ENCODE measurements around the gene LRRC25. TPM values are rescaled to one million over a fixed set of nuclear protein-coding genes. Genes with fewer than 3 reads are reported as not detected.

LRRC25 gene
- total and polyA plus RNA-seq, 10 of the 15 experiments (the other 5 are each of a cell fraction or from before 2014, with no cell fraction given) = 0.38 to 2.9 (median 1.2) TPM

DNA sequence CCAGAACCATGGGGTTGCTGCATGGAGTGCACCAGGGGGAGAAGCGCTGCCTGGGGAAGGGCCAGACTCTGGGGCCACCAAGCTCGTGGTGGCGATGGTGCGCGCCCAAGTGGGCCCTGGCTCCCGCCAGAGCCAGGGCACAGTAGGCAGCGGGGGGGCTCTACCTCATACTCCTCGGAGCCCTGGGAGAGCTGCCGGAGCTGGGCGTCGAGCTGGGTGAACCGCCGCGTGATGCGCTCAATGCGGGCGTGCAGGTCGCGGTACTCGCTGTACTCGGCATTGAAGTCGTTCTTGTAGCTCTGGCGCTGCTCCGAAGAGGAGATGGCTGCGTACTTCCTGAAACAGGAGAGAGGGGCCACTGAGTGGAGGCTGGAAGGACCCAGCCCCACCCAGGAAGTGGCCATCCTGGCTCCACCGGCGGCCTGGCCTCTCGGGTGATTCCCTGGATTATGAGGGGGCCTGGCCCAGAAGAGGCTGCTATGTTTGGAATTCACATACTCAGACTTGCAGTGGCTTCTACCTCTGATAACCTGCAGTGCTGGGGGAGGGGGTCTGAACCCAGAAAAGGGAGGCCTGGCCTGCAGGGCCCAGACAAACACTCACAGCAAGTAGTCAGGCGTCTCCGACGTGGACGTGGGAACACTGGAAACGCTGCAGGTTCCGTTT, 48.9 kb upstream of the LRRC25 start:
- ATAC-seq = no peak
- SMC1A ChIA-PET (ENCODE audit: uncharacterized antibody, unreplicated experiment) = no interaction called here
- no peak overlapping the region for H2AFZ ChIP-seq (ENCODE audit: control insufficient read depth, low read depth, low read length)
- POLR2A ChIA-PET = no interaction called here
- no peak overlapping the region for H3K9ac ChIP-seq (ENCODE audit: control insufficient read depth, insufficient read depth, low read length)
- DNase-seq (ENCODE audit: low read depth, low spot score) = no peak
- TF ChIP-seq, protein P1, sequence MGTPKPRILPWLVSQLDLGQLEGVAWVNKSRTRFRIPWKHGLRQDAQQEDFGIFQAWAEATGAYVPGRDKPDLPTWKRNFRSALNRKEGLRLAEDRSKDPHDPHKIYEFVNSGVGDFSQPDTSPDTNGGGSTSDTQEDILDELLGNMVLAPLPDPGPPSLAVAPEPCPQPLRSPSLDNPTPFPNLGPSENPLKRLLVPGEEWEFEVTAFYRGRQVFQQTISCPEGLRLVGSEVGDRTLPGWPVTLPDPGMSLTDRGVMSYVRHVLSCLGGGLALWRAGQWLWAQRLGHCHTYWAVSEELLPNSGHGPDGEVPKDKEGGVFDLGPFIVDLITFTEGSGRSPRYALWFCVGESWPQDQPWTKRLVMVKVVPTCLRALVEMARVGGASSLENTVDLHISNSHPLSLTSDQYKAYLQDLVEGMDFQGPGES (IDR thresholded peaks at IDR 0.05) = no peak
- no peak for TF ChIP-seq RAD51 (IDR thresholded peaks at IDR 0.05)
- TF ChIP-seq CEBPB (IDR thresholded peaks at IDR 0.05; ENCODE audit: borderline replicate concordance in 1 of 2, low read depth in 2 of 2, low read length in 2 of 2) = no peak
- TF ChIP-seq, protein P2, sequence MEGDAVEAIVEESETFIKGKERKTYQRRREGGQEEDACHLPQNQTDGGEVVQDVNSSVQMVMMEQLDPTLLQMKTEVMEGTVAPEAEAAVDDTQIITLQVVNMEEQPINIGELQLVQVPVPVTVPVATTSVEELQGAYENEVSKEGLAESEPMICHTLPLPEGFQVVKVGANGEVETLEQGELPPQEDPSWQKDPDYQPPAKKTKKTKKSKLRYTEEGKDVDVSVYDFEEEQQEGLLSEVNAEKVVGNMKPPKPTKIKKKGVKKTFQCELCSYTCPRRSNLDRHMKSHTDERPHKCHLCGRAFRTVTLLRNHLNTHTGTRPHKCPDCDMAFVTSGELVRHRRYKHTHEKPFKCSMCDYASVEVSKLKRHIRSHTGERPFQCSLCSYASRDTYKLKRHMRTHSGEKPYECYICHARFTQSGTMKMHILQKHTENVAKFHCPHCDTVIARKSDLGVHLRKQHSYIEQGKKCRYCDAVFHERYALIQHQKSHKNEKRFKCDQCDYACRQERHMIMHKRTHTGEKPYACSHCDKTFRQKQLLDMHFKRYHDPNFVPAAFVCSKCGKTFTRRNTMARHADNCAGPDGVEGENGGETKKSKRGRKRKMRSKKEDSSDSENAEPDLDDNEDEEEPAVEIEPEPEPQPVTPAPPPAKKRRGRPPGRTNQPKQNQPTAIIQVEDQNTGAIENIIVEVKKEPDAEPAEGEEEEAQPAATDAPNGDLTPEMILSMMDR (IDR thresholded peaks at IDR 0.05 in 2 of 3, conservative IDR thresholded peaks at IDR 0.05 in 1 of 3; ENCODE audit: control insufficient read depth in 2 of 3, extremely low read depth in 1 of 3, insufficient read depth in 1 of 3, low read depth in 3 of 3, low read length in 3 of 3) = no peak
- TF ChIP-seq, protein P3, sequence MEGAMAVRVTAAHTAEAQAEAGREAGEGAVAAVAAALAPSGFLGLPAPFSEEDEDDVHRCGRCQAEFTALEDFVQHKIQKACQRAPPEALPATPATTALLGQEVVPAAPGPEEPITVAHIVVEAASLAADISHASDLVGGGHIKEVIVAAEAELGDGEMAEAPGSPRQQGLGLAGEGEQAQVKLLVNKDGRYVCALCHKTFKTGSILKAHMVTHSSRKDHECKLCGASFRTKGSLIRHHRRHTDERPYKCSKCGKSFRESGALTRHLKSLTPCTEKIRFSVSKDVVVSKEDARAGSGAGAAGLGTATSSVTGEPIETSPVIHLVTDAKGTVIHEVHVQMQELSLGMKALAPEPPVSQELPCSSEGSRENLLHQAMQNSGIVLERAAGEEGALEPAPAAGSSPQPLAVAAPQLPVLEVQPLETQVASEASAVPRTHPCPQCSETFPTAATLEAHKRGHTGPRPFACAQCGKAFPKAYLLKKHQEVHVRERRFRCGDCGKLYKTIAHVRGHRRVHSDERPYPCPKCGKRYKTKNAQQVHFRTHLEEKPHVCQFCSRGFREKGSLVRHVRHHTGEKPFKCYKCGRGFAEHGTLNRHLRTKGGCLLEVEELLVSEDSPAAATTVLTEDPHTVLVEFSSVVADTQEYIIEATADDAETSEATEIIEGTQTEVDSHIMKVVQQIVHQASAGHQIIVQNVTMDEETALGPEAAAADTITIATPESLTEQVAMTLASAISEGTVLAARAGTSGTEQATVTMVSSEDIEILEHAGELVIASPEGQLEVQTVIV (IDR thresholded peaks at IDR 0.05; ENCODE audit: borderline replicate concordance, partially characterized antibody) = no peak
- TF ChIP-seq, protein P4, sequence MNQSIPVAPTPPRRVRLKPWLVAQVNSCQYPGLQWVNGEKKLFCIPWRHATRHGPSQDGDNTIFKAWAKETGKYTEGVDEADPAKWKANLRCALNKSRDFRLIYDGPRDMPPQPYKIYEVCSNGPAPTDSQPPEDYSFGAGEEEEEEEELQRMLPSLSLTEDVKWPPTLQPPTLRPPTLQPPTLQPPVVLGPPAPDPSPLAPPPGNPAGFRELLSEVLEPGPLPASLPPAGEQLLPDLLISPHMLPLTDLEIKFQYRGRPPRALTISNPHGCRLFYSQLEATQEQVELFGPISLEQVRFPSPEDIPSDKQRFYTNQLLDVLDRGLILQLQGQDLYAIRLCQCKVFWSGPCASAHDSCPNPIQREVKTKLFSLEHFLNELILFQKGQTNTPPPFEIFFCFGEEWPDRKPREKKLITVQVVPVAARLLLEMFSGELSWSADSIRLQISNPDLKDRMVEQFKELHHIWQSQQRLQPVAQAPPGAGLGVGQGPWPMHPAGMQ (IDR thresholded peaks at IDR 0.05; ENCODE audit: borderline replicate concordance) = no peak
- in situ Hi-C loops (cut with MboI) (no loop called here), intact Hi-C loops (cut with micrococcal nuclease; ENCODE audit: unreplicated experiment) (no loop called here)
- CTCF ChIA-PET = no interaction called here
- H4K20me1 ChIP-seq (ENCODE audit: control insufficient read depth, insufficient read depth) = no peaks in the 10 kb centered on the region; the same call in 1 of the 2 replicates
- RAD21 ChIA-PET (ENCODE audit: unreplicated experiment) = no interaction called here
- 98% methylated on average over 31 of the region's 34 CpGs for WGBS (ENCODE audit: insufficient coverage, insufficient replicate concordance, low lambda C conversion rate, missing lambda C conversion rate)
- H3K36me3 ChIP-seq (ENCODE audit: control insufficient read depth in 2 of 2, insufficient read depth in 2 of 2, low read length in 1 of 2) = peaks cover 18 to 45% of the 10 kb centered on the region in 2 experiments; a peak in 3 of 4 replicates
- H3K9me3 ChIP-seq (replicated peaks; ENCODE audit: control insufficient read depth, insufficient read depth, low read length) = no peaks in the 10 kb centered on the region
- H3K27ac ChIP-seq (ENCODE audit: control insufficient read depth, insufficient read depth) = no peak overlapping the region
- no peak overlapping the region for H3K4me3 ChIP-seq
- no peak for FAIRE-seq
- BruUV-seq (replicated peaks) = no TSS peak
- H3K27me3 ChIP-seq (replicated peaks in 1 of 2; ENCODE audit: control insufficient read depth in 2 of 2, insufficient read depth in 2 of 2, low read length in 1 of 2) = no peaks in the 10 kb centered on the region
- no peak overlapping the region for H3K4me2 ChIP-seq (ENCODE audit: control insufficient read depth, insufficient read depth)
- H3K4me1 ChIP-seq (ENCODE audit: control insufficient read depth, insufficient read depth, low read length) = peaks cover 3% of the 10 kb centered on the region; the same call in 1 of the 2 replicates
- no peaks in the 10 kb centered on the region for H3K79me2 ChIP-seq (ENCODE audit: control insufficient read depth, insufficient read depth, low read length)
